Activated CD4-positive, CD25-positive, alpha-beta regulatory T cell (primary cell): Measurements from ENCODE around the gene ABHD17A.

Experiments used
- DNase-seq, 4 experiments: peaks; one replicate each; lab custom pipeline; 2025; lab: John Stamatoyannopoulos, UW

ABHD17A gene

GRCh38 chr19:1864480-1865171, 20.7 kb downstream of the ABHD17A start:
- DNase-seq, result peak; percentile 32 to 54 (median 40)

DNA sequence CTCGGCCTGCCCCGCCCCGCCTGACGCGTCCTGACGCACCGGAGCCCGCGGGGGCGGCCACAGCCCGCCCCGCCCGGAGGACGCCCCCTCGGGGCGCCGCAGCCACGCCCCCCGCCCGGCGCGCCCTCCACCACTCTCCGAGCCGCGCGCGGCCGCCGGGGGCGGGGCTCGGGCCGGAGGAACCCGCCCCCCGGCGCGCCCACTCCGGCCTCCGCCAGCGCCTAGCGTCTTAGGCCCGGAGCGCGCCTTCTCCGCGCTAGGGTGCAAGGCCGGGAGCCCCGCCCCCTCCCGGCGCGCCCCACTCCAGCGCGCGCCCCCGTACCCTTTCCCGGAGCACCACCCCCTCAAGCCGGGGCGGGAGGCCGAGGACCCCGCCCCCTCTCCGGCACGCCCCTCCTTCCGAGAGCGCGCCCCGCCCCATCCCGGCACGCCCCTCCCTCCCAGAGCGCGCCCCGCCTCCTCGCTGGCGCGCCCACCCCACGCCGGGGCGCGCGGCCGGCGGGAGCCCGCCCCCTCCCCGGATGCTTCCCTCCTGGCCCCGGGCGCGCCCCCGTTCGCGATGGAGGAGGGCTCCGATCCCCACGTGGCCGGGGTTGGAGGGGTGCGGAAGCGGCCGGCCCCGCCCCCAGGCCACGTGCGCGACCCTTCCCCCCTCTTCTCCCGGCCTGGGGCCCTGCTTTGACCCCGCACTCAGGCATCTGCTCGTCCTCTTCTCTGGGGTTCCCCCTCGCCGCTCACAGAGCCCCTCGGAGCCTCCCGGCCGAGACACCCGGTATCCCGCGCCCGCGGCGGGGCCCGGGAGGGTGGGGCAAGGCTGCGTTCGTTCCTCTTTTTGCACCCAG, 21.4 kb downstream of the ABHD17A start:
- peak; percentile 87 to 95 (median 92) for DNase-seq

DNA sequence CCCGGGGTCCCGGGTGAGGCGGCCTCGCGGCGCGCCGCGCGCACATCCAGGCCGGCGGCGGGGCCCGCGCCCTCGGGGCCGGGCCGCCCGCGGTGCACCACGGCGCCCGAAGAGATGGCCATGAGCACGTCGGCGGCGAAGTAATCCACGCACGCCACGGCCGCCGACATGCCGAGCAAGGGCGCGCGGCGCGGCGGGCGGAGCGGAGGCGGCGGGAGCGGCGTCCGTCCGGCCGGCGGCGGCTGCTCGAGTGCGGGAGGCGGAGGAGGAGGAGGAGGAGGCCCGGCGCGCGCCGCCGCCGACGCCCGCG, 22.0 kb downstream of the ABHD17A start, which contains the start of gene KLF16:
KLF16 (minus strand) TSS at position 252 of the 310 bp plus-strand sequence; CDS start at position 170, 82 bp downstream.
- no peak for DNase-seq

GRCh38 chr19:1862424-1863327, 22.6 kb downstream of the ABHD17A start:
- DNase-seq, result peak in 3 of 4 experiments; percentile 31 to 49 (median 33)

GRCh38 chr19:1862068-1862423, 23.2 kb downstream of the ABHD17A start:
- DNase-seq, result no peak

DNA sequence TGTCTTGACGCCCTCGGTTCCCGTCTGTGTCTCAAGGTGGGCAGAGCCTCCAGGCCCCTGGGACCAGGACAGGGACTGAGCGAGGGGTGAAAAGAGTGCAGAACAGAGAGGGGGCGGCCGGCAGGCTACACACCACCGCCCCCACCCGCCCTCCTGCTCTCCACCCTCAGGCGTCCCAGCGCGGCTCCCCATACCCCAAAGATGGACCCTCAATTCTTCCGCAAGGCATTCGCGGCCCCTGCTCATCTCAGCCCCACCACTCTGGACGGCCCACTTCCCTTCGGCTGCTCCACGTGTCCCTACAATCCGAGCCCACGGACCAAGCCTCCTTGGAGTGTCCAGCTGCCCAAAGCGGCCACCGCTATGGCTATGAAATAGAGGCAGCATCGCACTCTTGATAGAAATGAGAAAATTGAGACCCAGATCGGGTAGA, 23.7 kb downstream of the ABHD17A start:
- no peak for DNase-seq

GRCh38 chr19:1860821-1861598, 24.3 kb downstream of the ABHD17A start:
- no peak for DNase-seq

- no peak for DNase-seq
These were observed 25.1 kb downstream of the ABHD17A start for GRCh38 chr19:1860042-1860775.

DNA sequence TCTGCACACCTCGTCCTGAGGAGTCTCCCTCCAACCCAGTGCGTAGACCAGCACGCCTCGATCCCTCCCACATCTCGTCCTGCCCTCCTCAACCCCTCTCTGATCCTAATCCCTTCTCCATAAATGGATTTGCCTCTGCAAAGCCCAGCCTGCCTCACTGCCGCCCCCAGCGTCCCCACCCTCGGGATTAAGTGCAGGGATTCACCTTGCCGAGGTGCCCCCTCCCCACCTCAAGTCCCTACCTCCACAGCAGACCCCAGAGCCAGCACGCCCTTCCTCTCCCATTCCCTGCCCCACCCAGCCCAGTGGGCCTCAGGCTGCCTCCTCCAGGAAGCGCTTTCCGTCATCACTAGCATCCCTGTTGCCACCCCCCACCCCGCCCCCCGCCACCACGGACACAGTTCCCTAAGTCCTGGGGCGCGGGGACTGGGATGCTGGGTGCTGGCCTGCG, 25.9 kb downstream of the ABHD17A start:
- no peak for DNase-seq

GRCh38 chr19:1858412-1859081, 26.7 kb downstream of the ABHD17A start:
- DNase-seq, result no peak

DNA sequence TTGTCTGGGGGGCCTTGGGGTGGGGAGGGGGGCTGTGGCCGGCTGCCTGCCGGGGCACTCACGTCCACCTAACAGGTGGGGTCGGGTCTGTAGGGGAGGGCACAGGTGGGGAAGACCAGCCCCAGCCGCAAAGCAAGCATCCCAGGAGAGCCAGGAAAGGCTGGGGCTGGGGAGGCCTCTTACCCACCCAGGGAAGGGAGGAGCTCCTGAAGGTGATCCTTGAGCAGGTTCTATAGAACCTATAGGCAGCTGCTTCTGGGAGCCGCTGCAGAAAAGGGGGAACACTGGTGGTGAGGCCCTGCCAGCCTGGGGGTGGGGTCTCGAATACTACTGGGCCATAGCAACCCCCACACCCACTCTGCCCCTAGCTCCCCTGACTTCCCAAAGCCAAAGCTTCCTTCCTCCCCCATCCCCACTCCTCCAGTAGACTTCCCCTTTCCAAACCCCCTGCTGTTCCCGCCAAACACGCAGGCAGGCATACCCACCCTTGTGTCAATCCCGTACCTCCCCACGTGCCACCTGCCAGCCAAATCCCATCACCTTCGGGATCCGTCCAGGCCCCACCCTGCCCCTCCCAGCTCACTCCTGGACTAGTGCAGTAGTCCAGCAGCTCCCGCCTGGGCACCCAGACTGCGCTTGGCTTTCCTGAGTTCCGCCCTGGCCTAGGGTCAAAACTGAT, 27.5 kb downstream of the ABHD17A start:
- DNase-seq, result no peak

DNA sequence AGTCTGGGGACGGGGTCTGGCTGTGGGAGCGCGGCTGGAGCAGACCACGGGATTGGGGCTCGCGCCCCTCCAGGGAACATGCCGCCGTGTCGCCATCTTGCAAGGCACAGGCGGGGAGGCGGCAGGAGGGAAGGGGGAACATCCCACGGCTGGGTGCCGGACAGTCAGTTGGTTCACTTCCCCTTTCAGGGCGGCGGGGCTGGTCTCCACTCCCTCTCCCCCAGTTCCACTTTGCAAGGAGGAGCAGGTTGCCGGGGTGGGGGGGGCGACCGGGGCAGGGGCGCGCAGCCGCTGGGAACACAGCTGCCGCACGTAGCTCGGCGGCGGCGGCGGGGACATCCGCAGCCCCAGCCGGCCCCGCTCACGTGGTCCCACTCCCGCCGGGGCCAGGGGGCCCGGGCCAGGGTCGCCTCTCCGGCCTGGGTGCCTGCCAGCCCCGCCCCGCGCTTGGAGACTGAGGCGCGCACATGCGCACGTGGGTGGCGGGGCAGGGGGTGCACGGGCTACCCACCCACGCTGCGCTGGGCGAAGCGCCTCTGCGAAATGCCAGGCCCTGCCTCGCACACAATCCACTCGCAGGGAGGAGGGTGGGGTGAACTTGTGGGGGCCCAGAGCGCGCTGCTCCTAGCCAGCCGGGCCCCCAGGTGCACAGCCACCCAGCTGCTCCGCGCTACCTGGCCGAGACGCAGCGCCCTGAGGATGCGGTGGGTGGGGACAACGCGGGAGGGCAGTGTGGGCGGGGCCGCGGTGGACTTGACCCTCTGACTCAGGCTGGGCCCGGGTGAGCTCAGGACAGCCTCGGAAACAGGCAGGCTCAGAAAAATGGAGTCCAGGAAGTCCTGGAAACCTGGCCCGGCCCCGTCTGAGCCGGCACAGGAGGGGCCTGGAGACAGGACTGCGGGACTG, 28.3 kb downstream of the ABHD17A start:
- DNase-seq, result no peak

GRCh38 chr19:1856345-1856697, 29.0 kb downstream of the ABHD17A start:
- no peak for DNase-seq

DNA sequence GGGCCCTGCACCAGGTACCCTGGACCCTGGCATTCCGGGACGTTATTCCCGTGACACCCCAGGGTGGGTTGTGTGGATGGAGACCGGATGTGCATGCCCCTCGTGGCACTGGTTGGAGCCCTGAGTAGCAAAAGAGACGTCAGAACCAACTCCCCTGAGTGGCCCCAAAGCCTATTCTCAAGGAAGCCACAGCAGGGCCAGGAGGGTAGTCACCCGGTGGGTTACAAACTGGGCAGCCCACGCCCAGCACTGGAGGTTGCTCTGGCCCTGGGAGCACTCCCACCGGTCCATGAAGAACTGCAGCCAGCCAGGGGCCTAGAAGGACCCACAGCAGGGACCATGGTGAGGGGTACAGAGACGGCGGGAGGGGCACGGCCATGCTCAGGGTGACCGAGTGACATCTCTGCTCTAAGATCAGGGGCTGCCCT, 29.5 kb downstream of the ABHD17A start:
- DNase-seq, result no peak

DNA sequence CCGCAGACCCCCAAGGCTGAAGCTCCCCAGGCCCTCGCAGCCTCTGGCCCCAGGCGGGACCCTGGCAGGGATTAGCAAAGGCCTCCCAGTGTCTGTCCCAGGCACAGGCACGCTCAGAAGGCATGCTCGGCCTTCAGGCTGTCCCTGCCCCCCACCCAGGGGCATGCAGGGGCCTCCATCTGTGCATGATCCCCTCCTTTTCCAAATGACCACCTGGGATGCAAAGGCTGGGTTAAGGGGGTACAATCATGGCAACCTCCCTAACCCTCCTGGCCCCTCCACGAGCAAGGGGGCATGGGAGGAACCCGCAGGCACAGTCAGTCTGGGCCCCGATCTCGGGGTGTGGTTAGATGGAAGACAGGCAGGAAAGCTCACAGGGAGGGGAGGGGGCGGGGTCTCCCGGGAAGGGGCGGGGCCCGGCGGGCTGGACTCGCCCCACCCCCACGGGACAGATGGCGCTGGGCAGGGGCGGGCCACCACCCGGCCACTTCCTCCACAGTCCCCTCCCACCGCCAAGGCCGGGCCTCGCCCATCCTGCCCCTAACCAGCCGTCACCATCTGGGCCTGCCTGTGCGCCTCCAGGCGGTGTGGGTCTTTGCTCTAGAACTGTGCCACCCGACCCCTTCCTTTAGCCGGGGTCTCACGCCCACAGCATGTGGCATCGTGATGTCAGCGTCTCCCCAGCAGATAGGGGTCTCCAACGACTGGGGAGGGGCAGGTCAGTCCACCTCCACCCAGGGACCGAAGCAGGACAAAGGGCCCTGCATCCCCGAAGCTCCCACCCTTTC, 30.1 kb downstream of the ABHD17A start:
- DNase-seq, result peak; percentile 44 to 79 (median 64)

DNA sequence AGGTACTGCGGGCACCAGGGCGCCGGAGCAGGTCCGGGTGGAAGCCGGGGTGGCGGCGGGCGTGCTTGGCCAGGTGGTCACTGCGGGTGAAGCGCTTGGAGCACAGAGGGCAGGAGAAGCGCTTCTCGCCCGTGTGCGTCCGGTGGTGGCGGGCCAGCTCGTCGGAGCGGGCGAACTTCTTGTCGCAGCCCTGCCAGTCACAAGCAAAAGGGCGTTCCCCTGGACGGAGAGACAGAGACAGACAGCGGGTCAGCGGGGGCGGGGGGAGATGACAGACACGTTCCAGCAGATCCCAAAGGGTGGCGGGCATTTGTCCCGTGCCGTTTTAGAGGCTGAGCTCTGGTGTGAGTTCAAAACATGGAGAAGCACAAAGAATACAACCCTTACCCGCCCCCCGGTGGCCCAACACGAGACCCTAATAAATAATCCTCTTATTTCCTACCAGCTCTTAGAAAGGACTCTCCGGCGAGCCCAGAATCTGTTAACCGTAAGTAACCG, 30.7 kb downstream of the ABHD17A start:
- DNase-seq, result no peak

DNA sequence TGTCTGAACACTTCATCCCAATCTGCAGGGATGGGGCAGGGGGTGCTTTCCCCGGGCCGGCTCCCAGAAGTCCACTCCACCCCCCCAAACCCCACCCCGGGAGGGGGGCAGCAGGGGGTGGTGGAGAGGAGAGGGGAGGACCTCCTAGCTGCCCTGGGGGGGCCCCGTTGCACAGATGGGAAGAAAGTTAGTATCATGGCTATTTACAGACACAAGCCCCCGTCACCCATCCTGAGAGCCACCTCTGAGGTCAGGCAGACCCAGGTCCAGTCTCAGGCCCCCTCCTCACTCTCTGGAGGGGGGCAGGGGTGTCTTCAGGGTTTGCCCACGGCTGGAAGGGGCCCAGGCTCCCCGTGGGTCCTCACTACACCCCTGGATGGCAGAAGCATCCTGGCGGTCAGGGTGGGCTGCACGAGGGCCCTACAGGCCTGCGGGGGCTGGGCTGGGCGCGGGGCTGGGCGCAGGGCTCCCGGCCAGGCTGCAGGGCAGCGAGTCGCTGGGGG, 31.2 kb downstream of the ABHD17A start:
- no peak for DNase-seq
